SU-DHL-6 (cell line): ENCODE data around the gene GFOD1.

ENCODE experiments used
- H2AFZ ChIP-seq: fragments of 200-600 bp; sonication (generic); 2 replicates; pipeline ENCODE4 v1.6.1; 2014; ENCODE audit warnings: low read depth, mild to moderate bottlenecking, moderate library complexity, mixed read lengths, antibody characterized with exemption, low read length; ENCODE audit not compliant: severe bottlenecking
- H3F3A ChIP-seq: fragments of 200-600 bp; shearing (Covaris generic); 2 replicates; pipeline ENCODE4 v1.6.0; 2016; ENCODE audit warnings: antibody characterized with exemption, mild to moderate bottlenecking; ENCODE audit not compliant: insufficient read depth
- H3K27ac ChIP-seq: fragments of 200-600 bp; sonication (generic); 2 replicates; pipeline ENCODE4 v1.5.1; 2016; ENCODE audit warnings: low read depth, mild to moderate bottlenecking, low read length, moderate library complexity, mixed read lengths
- H3K27me3 ChIP-seq: fragments of 200-600 bp; sonication (generic), shearing (Covaris generic); 2 replicates; pipeline ENCODE4 v1.6.0; 2014; ENCODE audit warnings: mild to moderate bottlenecking, low read length
- H3K36me3 ChIP-seq: fragments of 200-600 bp; sonication (generic); 2 replicates; pipeline ENCODE4 v1.6.1; 2014; ENCODE audit warnings: mild to moderate bottlenecking, low read length, mixed read lengths
- H3K4me2 ChIP-seq: fragments of 300-600, 200-600 bp; shearing (Covaris generic), sonication (generic); 2 replicates; pipeline ENCODE4 v1.6.0; 2014; ENCODE audit warnings: low read length, low read depth, mild to moderate bottlenecking; ENCODE audit not compliant: poor library complexity, severe bottlenecking
- H3K4me3 ChIP-seq: fragments of 200-600 bp; sonication (generic); 2 replicates; pipeline ENCODE4 v1.5.1; 2014; ENCODE audit warnings: antibody characterized with exemption, low read length, mild to moderate bottlenecking, mixed read lengths; ENCODE audit not compliant: insufficient read depth, poor library complexity, severe bottlenecking
- H3K79me2 ChIP-seq: fragments of 200-600 bp; sonication (generic); 2 replicates; pipeline ENCODE4 v1.6.1; 2014; ENCODE audit warnings: mild to moderate bottlenecking, low read length, moderate library complexity; ENCODE audit not compliant: insufficient read depth
- H3K9ac ChIP-seq: fragments of 200-600 bp; sonication (generic); 2 replicates; pipeline ENCODE4 v1.7.0; 2014; ENCODE audit warnings: mild to moderate bottlenecking, low read length
- H3K9me2 ChIP-seq: fragments of 200-600 bp; sonication (generic); replicated peaks from 2 replicates; pipeline ENCODE4 v1.6.1; 2014; ENCODE audit warnings: low read length; ENCODE audit not compliant: insufficient read depth
- H3K9me3 ChIP-seq: fragments of 200-600 bp; sonication (generic); 2 replicates; pipeline ENCODE4 v1.6.1; 2014; ENCODE audit warnings: low read length, mixed read lengths; ENCODE audit not compliant: insufficient read depth
- H4K20me1 ChIP-seq: fragments of 200-600 bp; sonication (generic); 2 replicates; pipeline ENCODE4 v1.6.1; 2014; ENCODE audit warnings: low read depth, mild to moderate bottlenecking, antibody characterized with exemption, low read length, moderate library complexity, mixed read lengths
- CTCF ChIP-seq: fragments of 200-600 bp; sonication (generic); IDR thresholded peaks from one replicate; pipeline ENCODE4 v1.5.1; 2017; ENCODE audit warnings: antibody characterized with exemption, mild to moderate bottlenecking, low read length, moderate library complexity; ENCODE audit not compliant: insufficient read depth, poor library complexity, severe bottlenecking
- EZH2phosphoT487 ChIP-seq: fragments of 200-600 bp; sonication (generic), shearing (Covaris generic); conservative IDR thresholded peaks from 2 replicates; pipeline ENCODE4 v1.6.1; 2018; ENCODE audit warnings: mild to moderate bottlenecking, antibody characterized with exemption, low read length, moderate library complexity, mixed read lengths

Gene GFOD1

GRCh38 chr6:13425943-13426931 is 61.2 kb downstream of the GFOD1 start:
- H3K27me3 ChIP-seq: no peaks in the 10 kb centered on the region
- H3K9me2 ChIP-seq: no peaks in the 10 kb centered on the region
- no peaks in the 10 kb centered on the region for H3K79me2 ChIP-seq
- no peak for TF ChIP-seq CTCF
- TF ChIP-seq EZH2phosphoT487: no peak
- H3K9me3 ChIP-seq: no peaks in the 10 kb centered on the region
- H3F3A ChIP-seq: no peaks in the 10 kb centered on the region
- no peaks in the 10 kb centered on the region for H4K20me1 ChIP-seq
- H2AFZ ChIP-seq: no peak overlapping the region
- H3K27ac ChIP-seq: no peak overlapping the region
- H3K4me3 ChIP-seq: no peak overlapping the region
- H3K36me3 ChIP-seq: no peaks in the 10 kb centered on the region
- H3K9ac ChIP-seq: no peak overlapping the region
- no peak overlapping the region for H3K4me2 ChIP-seq

DNA sequence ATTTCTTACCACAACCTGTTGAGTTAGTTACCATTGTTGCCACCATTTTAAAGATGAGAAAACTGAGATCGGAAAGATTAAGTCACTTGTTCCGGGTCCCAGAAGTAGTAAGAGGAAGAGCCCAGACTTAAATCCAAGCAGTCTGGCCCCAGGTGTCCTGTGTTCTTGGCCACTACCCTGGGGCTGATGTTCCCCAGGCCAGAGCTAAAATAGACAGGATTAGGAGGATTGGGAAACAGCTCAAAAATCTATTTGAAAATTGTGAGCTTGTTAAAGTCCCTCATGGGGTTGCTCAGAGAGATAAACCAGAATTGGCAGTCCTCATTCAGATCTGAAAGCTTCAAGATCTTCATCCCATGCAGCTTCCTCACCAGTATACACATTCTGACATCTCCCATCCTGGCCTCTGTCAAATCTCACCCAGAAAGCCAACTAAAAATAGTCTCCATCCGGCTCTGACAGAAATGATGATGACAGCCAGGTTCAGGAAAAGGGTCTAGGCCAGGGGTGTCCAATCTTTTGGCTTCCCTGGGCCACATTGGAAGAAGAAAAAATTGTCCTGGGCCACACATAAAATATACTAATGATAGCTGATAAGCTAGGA is 62.0 kb downstream of the GFOD1 start:
- Histone ChIP-seq H3K27me3 (no peaks in the 10 kb centered on the region), H3K4me3 (no peak overlapping the region), H3K27ac (no peak overlapping the region), H3K9me3 (no peaks in the 10 kb centered on the region), H2AFZ (no peak overlapping the region), H4K20me1 (no peaks in the 10 kb centered on the region), H3K4me2 (no peak overlapping the region), H3F3A (no peaks in the 10 kb centered on the region), H3K9me2 (no peaks in the 10 kb centered on the region), H3K79me2 (no peaks in the 10 kb centered on the region), H3K9ac (no peak overlapping the region), H3K36me3 (no peaks in the 10 kb centered on the region)
- TF ChIP-seq CTCF (no peak), EZH2phosphoT487 (no peak)

GRCh38 chr6:13423252-13423651 is 64.1 kb downstream of the GFOD1 start:
- Histone ChIP-seq H4K20me1 (no peaks in the 10 kb centered on the region), H3K79me2 (no peaks in the 10 kb centered on the region), H3K36me3 (no peaks in the 10 kb centered on the region), H3K27me3 (no peaks in the 10 kb centered on the region), H3K9me3 (no peaks in the 10 kb centered on the region), H2AFZ (no peak overlapping the region), H3F3A (no peaks in the 10 kb centered on the region), H3K4me2 (no peak overlapping the region), H3K4me3 (no peak overlapping the region), H3K9me2 (no peaks in the 10 kb centered on the region), H3K9ac (no peak overlapping the region), H3K27ac (no peak overlapping the region)
- no peak for TF ChIP-seq CTCF
- no peak for TF ChIP-seq EZH2phosphoT487
